Adrenal gland (tissue), 5 donors: ENCODE measurements around the gene TENM4.

Experiments
- CTCF ChIP-seq, 6 experiments: fragments of 450-650 bp in 4 of 6; fragments of 200-600 bp in 2 of 6; sonication (generic) in 1 of 6; IDR thresholded peaks; 1 replicate in 5 of 6; 2 replicates in 1 of 6; pipeline versions ENCODE4 v1.5.1 to v1.8.0; 2016 to 2021; ENCODE audit warnings: antibody characterized with exemption in 6 of 6, mild to moderate bottlenecking in 2 of 6, moderate library complexity in 1 of 6
- POLR2A ChIP-seq, 2 donors: fragments of 450-650 bp; IDR thresholded peaks; one replicate each; pipeline ENCODE4 v1.6.1; 2017; ENCODE audit warnings: antibody characterized with exemption in 2 of 2, mild to moderate bottlenecking in 2 of 2, moderate library complexity in 1 of 2
- donor health status: DM: no; HTN: no; CAD: no.

GRCh38 chr11:78991681-78992080, 449.1 kb downstream of the TENM4 start:
- TF ChIP-seq CTCF (IDR thresholded peaks at IDR 0.05) = no peak
- no peak for TF ChIP-seq POLR2A (IDR thresholded peaks at IDR 0.05)
